ENCODE data around the gene MBP. TPM values are rescaled to one million over a fixed set of nuclear protein-coding genes. Genes with fewer than 3 reads are reported as not detected.

The MBP gene
- total and polyA plus RNA-seq, 10 of the 15 experiments (the other 5 are each of a cell fraction or from before 2014, with no cell fraction given) = 12.2 to 67.8 (median 42.1) TPM

DNA sequence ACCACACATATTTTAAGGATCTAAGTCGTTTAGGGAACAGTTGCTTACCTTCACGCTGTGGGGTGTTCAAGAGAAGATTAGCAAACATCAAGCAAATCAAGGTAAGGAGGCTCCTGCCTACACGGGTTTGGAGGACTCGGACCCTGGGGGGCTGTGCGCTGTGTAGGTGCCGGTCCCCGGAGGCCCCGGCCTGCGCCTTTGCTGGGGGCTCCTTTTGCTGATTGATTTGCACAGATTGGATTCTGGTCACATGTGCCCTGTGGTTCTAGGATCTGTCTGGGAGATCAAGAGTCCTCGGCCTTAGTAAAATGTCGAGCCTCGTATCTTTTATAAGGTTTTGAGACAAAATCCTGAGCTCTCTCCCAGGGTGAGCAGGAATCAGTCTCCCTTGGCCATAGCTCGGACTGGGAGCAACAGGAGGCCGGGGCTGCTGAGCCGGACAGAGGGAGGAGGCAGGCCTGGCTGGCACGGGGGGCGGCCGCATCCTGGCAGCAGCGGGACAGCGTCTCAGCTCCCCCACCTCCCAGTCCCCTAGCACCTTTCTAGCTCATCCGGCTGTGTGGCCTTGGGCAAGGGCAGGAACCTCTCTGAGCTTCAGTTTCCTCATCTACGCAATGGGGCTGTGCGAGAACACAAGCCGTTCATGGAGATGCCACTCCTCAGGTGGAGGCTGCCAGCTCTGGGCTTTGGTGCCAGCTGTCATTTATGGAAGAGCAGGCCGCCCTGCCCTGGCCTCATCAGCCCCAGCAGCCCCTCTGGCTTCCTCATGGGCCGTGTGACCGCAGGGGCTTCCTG is 147.2 kb downstream of the MBP start (continued):
- TF ChIP-seq LARP7 (IDR thresholded peaks at IDR 0.05) = no peak

DNA sequence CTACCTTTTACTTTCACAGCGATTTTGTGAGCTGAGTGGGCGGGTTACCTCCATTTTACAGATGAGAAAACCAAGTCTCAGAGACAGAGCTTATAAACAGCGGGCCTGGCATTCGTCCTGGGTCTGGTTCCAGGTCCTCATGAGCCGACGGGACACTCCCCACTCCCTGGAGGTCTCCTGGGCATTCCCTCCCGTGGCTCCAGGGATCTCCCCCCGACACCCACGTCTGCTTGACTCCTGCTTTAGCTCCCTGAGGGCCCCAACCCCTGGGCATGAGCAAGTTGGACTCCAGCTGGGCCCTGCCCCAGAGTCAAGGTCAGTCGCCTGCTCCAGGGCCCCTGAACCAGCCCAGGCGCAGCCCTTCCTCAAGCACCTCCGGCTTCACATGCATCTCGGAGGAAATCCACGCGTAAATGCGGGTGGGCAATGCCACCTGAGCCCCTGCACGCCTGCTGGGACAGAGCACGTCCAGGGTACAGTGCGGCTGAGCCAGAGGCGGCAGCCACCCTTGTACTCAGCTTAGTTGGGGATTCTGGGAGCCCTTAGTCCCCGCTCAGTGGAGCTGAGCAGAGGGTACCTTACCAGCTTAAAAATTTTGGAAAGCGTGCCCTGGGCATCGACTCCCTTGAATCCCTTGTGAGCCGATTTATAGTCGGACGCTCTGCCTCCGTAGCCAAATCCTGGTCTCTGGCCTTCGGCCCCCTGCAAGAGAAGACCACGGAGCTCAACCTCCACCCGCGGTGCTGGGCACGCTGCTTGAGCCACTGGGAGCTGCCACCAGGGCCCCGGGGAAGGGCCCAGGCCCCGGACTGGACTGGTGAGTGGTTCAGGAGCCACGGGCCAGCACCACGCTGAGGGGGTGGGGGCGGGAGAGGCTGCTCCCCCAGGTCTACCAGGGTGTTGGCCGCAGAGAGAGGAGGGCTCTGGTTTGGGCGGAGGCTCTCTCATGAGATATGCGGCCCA is 148.1 kb downstream of the MBP start:
- Histone ChIP-seq H3K79me2 (ENCODE audit: control insufficient read depth, insufficient read depth, low read length) (no peaks in the 10 kb centered on the region), H3K4me3 (no peak overlapping the region), H3K36me3 (ENCODE audit: control insufficient read depth in 2 of 2, insufficient read depth in 2 of 2, low read length in 1 of 2) (no peaks in the 10 kb centered on the region), H4K20me1 (ENCODE audit: control insufficient read depth, insufficient read depth) (no peaks in the 10 kb centered on the region), H3K9me3 (replicated peaks; ENCODE audit: control insufficient read depth, insufficient read depth, low read length) (no peaks in the 10 kb centered on the region), H3K9ac (ENCODE audit: control insufficient read depth, insufficient read depth, low read length) (no peak overlapping the region), H2AFZ (ENCODE audit: control insufficient read depth, low read depth, low read length) (no peak overlapping the region), H3K4me2 (ENCODE audit: control insufficient read depth, insufficient read depth) (no peak overlapping the region), H3K27ac (ENCODE audit: control insufficient read depth, insufficient read depth) (no peak overlapping the region), H3K27me3 (replicated peaks in 1 of 2; ENCODE audit: control insufficient read depth in 2 of 2, insufficient read depth in 2 of 2, low read length in 1 of 2) (no peaks in the 10 kb centered on the region), H3K4me1 (ENCODE audit: control insufficient read depth, insufficient read depth, low read length) (peaks cover 23% of the 10 kb centered on the region)
- DNase-seq (ENCODE audit: low read depth, low spot score) = no peak
- in situ Hi-C loops (cut with MboI) = loop anchor here (5.0 to 10.0 kb wide), 2 partner anchors 62 to 180 kb away; no protein-coding TSS in a partner anchor
- no peak for TF ChIP-seq POLR2AphosphoS2 (IDR thresholded peaks at IDR 0.05; ENCODE audit: low read depth, low read length)
- TF ChIP-seq, protein P1, sequence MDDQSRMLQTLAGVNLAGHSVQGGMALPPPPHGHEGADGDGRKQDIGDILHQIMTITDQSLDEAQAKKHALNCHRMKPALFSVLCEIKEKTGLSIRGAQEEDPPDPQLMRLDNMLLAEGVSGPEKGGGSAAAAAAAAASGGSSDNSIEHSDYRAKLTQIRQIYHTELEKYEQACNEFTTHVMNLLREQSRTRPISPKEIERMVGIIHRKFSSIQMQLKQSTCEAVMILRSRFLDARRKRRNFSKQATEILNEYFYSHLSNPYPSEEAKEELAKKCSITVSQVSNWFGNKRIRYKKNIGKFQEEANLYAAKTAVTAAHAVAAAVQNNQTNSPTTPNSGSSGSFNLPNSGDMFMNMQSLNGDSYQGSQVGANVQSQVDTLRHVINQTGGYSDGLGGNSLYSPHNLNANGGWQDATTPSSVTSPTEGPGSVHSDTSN (IDR thresholded peaks at IDR 0.05; ENCODE audit: insufficient replicate concordance, low read depth, low read length) = no peak
- ChIA-PET CTCF (interaction anchor here (0.6 to 12.7 kb wide), 25 partner anchors 8 to 310 kb away, joined by 3 to 236 read pairs (median 10); no protein-coding TSS in a partner anchor), RAD21 (ENCODE audit: unreplicated experiment) (interaction anchor here (0.8 to 5.5 kb wide), 7 partner anchors 16 to 227 kb away, joined by 3 to 70 read pairs (median 12); no protein-coding TSS in a partner anchor), POLR2A (interaction anchor here (1.8 kb wide), 1 partner anchor 181 kb away, joined by 4 read pairs; no protein-coding TSS in a partner anchor), SMC1A (ENCODE audit: uncharacterized antibody, unreplicated experiment) (interaction anchor here (0.8 to 7.6 kb wide), 11 partner anchors 9 to 227 kb away, joined by 3 to 140 read pairs (median 4); no protein-coding TSS in a partner anchor)
- intact Hi-C loops (cut with micrococcal nuclease; ENCODE audit: unreplicated experiment) = no loop called here
- ATAC-seq = no peak
- no TSS peak for BruUV-seq (replicated peaks)
- no peak for FAIRE-seq
- WGBS (ENCODE audit: insufficient coverage, insufficient replicate concordance, low lambda C conversion rate, missing lambda C conversion rate) = 85% methylated on average over 39 of the region's 40 CpGs

Data from GM12878 (cell line).